Prostate gland (tissue), 2 donors: ENCODE measurements around the gene ACTG1. TPM values are rescaled to one million over a fixed set of nuclear protein-coding genes. Genes with fewer than 3 reads are reported as not detected.
A peak's percentile ranks its signal among the peaks of the same experiment; 100 is the strongest.

ENCODE experiments used
- DNase-seq: peaks from one replicate; pipeline ENCODE4 v3.0.0-alpha.2; 2019; ENCODE audit warnings: low spot score
- H3K27ac ChIP-seq, 2 donors: fragments of 200-600 bp; sonication (generic); 2 replicates each; pipeline ENCODE4 v1.5.1; 2017 to 2019
- H3K27me3 ChIP-seq: fragments of 200-600 bp; sonication (generic); replicated peaks from 2 replicates; pipeline ENCODE4 v1.5.1; 2019; ENCODE audit not compliant: insufficient read depth
- H3K36me3 ChIP-seq, 2 donors: fragments of 200-600 bp; sonication (generic); 1 replicate in 1 of 2; 2 replicates in 1 of 2; pipeline versions ENCODE4 v1.5.1 to v1.8.1; 2017 to 2019
- H3K4me1 ChIP-seq: fragments of 200-600 bp; sonication (generic); replicated peaks from 2 replicates; pipeline ENCODE4 v1.5.1; 2019
- H3K4me3 ChIP-seq, 2 donors: fragments of 200-600 bp; sonication (generic); 2 replicates each; pipeline ENCODE4 v1.5.1; 2017 to 2019
- H3K9me3 ChIP-seq: fragments of 200-600 bp; sonication (generic); 2 replicates; pipeline ENCODE4 v1.5.1; 2017
- CTCF ChIP-seq, 4 experiments: fragments of 200-600 bp in 2 of 4; fragments of 450-650 bp in 2 of 4; sonication (generic) in 2 of 4; IDR thresholded peaks; 1 replicate in 3 of 4; 2 replicates in 1 of 4; pipeline ENCODE4 v1.5.1; 2016 to 2019; ENCODE audit warnings: antibody characterized with exemption in 4 of 4, mild to moderate bottlenecking in 2 of 4, moderate library complexity in 2 of 4
- POLR2A ChIP-seq: fragments of 450-650 bp; IDR thresholded peaks from one replicate; pipeline ENCODE4 v1.6.1; 2016; ENCODE audit warnings: antibody characterized with exemption, mild to moderate bottlenecking
- POLR2AphosphoS5 ChIP-seq: sonication (generic); formaldehyde crosslinking; IDR thresholded peaks from one replicate; pipeline ENCODE4 v1.6.1; 2017; ENCODE audit warnings: antibody characterized with exemption
- whole genome bisulfite sequencing: methylation state at CpG from one replicate; pipeline ENCODE4 v1.1.5; 2018; 5-methylcytosine and 5-hydroxymethylcytosine counted together
- intact Hi-C: fragments of 100-400 bp; cut with DNase I; formaldehyde crosslinking; loops from one replicate; pipeline ENCODE4 v1.14.2; 2022
- total RNA-seq, 2 donors: library from RNA; depleted of rRNA; stranded (reverse); fragments of >200 nt; gene quantifications; one replicate each; pipeline ENCODE4 v1.1.0, GENCODE V29; 2016

The ACTG1 gene
- total RNA-seq, 2 donors from 2014 or later, result 2,438 to 3,181 TPM

- no peak overlapping the region for H3K4me3 ChIP-seq
- no peak for DNase-seq
- intact Hi-C loops, result no loop called here
- no peaks in the 10 kb centered on the region for H3K9me3 ChIP-seq
- peaks cover 9% of the 10 kb centered on the region for H3K4me1 ChIP-seq
- H3K27me3 ChIP-seq, result no peaks in the 10 kb centered on the region
- TF ChIP-seq POLR2A (no peak), POLR2AphosphoS5 (no peak), CTCF (IDR thresholded peaks at IDR 0.05) (no peak)
- 28% methylated on average over 17 of the region's 17 CpGs for WGBS
- no peak overlapping the region for H3K27ac ChIP-seq
- no peaks in the 10 kb centered on the region for H3K36me3 ChIP-seq
Measured at GRCh38 chr17:81523402-81524038, 10.9 kb upstream of the ACTG1 start.

GRCh38 chr17:81522491-81523401 is 10.1 kb upstream of the ACTG1 start:
- Histone ChIP-seq H3K27ac (no peak overlapping the region), H3K4me1 (peaks cover 9% of the 10 kb centered on the region), H3K4me3 (no peak overlapping the region), H3K27me3 (no peaks in the 10 kb centered on the region), H3K36me3 (no peaks in the 10 kb centered on the region), H3K9me3 (no peaks in the 10 kb centered on the region)
- 59% methylated on average over 26 of the region's 26 CpGs for WGBS
- intact Hi-C loops, result no loop called here
- no peak for DNase-seq
- TF ChIP-seq POLR2A, result no peak
- TF ChIP-seq CTCF (IDR thresholded peaks at IDR 0.05), result no peak
- no peak for TF ChIP-seq POLR2AphosphoS5

- TF ChIP-seq POLR2A (no peak), CTCF (IDR thresholded peaks at IDR 0.05) (no peak), POLR2AphosphoS5 (no peak)
- peak overlapping the region in 1 of 2 donors; percentile 51 for H3K4me3 ChIP-seq
- peaks cover 13% of the 10 kb centered on the region for H3K4me1 ChIP-seq
- H3K27me3 ChIP-seq, result no peaks in the 10 kb centered on the region
- 66% methylated on average over 14 of the region's 14 CpGs for WGBS
- DNase-seq, result no peak
- intact Hi-C loops, result no loop called here
- no peaks in the 10 kb centered on the region for H3K36me3 ChIP-seq
- peak overlapping the region; percentile 41 to 63 for H3K27ac ChIP-seq
- H3K9me3 ChIP-seq, result no peaks in the 10 kb centered on the region
Measured at GRCh38 chr17:81520021-81520901, 7.7 kb upstream of the ACTG1 start.

GRCh38 chr17:81519284-81520020 is 6.9 kb upstream of the ACTG1 start:
- H3K9me3 ChIP-seq, result no peaks in the 10 kb centered on the region
- 5% methylated on average over 21 of the region's 61 CpGs for WGBS
- peak overlapping the region; percentile 41 to 63 for H3K27ac ChIP-seq
- DNase-seq, result peak; percentile 60
- peaks cover 13% of the 10 kb centered on the region for H3K4me1 ChIP-seq
- peak overlapping the region; percentile 44 to 51 for H3K4me3 ChIP-seq
- intact Hi-C loops, result loop anchor here (5.0 kb wide), 2 partner anchors 48 to 83 kb away; no protein-coding TSS in a partner anchor
- TF ChIP-seq POLR2AphosphoS5 (peak; percentile 28), CTCF (IDR thresholded peaks at IDR 0.05) (peak; percentile 66 to 92 (median 79)), POLR2A (peak; percentile 58)
- no peaks in the 10 kb centered on the region for H3K27me3 ChIP-seq
- H3K36me3 ChIP-seq, result no peaks in the 10 kb centered on the region
